NCI-H1105 (cell line): ENCODE results near the gene TMEM132C.
"Not testable (repeated sequence)": the region's sequence is repeated elsewhere in the genome, so short reads cannot be mapped to it uniquely, and the experiment has no call there.

Experiments used
- DNase-seq: peaks from one replicate; lab custom pipeline; 2025; lab: John Stamatoyannopoulos, UW

The TMEM132C gene

GRCh38 chr12:128267131-128267622 lies at the start of gene TMEM132C:
Gene TMEM132C, plus strand, starts transcription at chr12:128267170. Its CDS starts 233 bp downstream, at chr12:128267403.
- DNase-seq: no peak

- no peak for DNase-seq
Measured at GRCh38 chr12:128224226-128224625, 42.7 kb upstream of the TMEM132C start.

GRCh38 chr12:128228581-128228980 lies 38.4 kb upstream of the TMEM132C start:
- DNase-seq: no peak

- no peak for DNase-seq
Measured at GRCh38 chr12:128235635-128236417, 31.1 kb upstream of the TMEM132C start.

GRCh38 chr12:128236525-128236924 lies 30.4 kb upstream of the TMEM132C start:
- DNase-seq: no peak

GRCh38 chr12:128240745-128241144 lies 26.2 kb upstream of the TMEM132C start:
- DNase-seq: no peak

GRCh38 chr12:128245121-128245520 lies 21.8 kb upstream of the TMEM132C start:
- no peak for DNase-seq

GRCh38 chr12:128245905-128246304 lies 21.1 kb upstream of the TMEM132C start:
- DNase-seq: no peak

GRCh38 chr12:128250096-128250495 lies 16.9 kb upstream of the TMEM132C start:
- no peak for DNase-seq

GRCh38 chr12:128253829-128254228 lies 13.1 kb upstream of the TMEM132C start:
- not testable (repeated sequence) for DNase-seq

- no peak for DNase-seq
Measured at GRCh38 chr12:128258866-128259555, 8.0 kb upstream of the TMEM132C start.

- peak; percentile 62 for DNase-seq
Measured at GRCh38 chr12:128259556-128260070, 7.4 kb upstream of the TMEM132C start.

- no peak for DNase-seq
Measured at GRCh38 chr12:128261757-128262156, 5.2 kb upstream of the TMEM132C start.

GRCh38 chr12:128265566-128265965 lies 1.4 kb upstream of the TMEM132C start:
- no peak for DNase-seq

GRCh38 chr12:128266086-128266485 lies 884 bp upstream of the TMEM132C start:
- DNase-seq: no peak

GRCh38 chr12:128266541-128267130 lies 334 bp upstream of the TMEM132C start:
- DNase-seq: no peak

- no peak for DNase-seq
Measured at GRCh38 chr12:128267651-128268378, 845 bp downstream of the TMEM132C start.

- DNase-seq: no peak
Measured at GRCh38 chr12:128268379-128268995, 1.5 kb downstream of the TMEM132C start.

- no peak for DNase-seq
Measured at GRCh38 chr12:128269181-128269591, 2.2 kb downstream of the TMEM132C start.

- no peak for DNase-seq
Measured at GRCh38 chr12:128276471-128276870, 9.5 kb downstream of the TMEM132C start.

GRCh38 chr12:128286970-128287369 lies 20.0 kb downstream of the TMEM132C start:
- no peak for DNase-seq
